ENCODE results near the gene LRRC71. TPM values are rescaled to one million over a fixed set of nuclear protein-coding genes. Genes with fewer than 3 reads are reported as not detected.

Gene LRRC71
- total RNA-seq (ENCODE audit: low replicate concordance), result not detected in 2 replicates

DNA sequence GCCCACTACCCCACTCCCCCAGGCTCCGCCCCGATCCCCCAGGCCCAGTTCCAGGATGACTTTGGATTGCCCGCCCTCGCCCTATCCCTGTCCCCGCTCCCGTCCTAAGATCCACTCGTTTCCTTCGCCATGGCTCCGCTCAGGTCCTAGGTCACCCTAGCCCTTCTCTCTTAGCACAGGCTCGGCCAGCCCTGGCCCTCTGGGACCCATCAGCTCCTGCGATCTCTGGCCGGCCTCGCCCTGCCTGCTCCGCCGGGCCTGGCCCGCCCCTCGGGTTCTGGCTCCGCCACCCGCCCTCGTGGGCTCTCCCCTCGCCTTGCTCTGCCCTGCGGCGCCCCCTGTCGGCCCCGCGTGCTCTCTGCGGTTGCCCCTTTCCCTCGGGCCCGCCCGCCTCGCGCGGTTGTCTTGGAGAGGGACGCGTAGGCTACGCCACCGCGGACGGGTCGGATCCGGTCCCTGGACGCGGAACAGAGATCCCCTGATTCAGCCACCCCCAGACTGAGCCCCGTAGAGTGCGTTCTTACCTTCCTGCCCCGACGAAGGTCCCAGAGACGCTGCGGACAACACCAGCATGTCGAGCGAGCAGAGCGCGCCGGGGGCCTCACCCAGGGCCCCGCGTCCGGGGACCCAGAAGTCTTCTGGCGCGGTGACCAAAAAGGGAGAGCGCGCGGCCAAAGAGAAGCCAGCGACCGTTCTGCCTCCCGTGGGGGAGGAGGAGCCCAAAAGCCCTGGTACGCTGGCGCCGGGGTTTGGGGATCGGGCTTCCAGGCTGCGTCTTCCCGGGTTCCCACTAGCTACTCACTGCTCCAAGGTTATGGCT lies at the start of gene LRRC71:
TSS of gene LRRC71 (plus strand) at position 400 of the 820 bp plus-strand sequence. CDS start at position 572, 172 bp downstream.
- Histone ChIP-seq H3K4me2 (peak within 1 kb of the TSS; percentile 76), H3K36me3 (no peaks in the 10 kb centered on the region), H3K4me3 (peak within 1 kb of the TSS; percentile 38), H2AFZ (replicated peaks) (peak within 1 kb of the TSS; percentile 80), H4K20me1 (ENCODE audit: low read depth) (peaks cover 21% of the 10 kb centered on the region), H3F3A (ENCODE audit: low read depth) (no peaks in the 10 kb centered on the region), H3K9ac (no peak within 1 kb of the TSS), H3K27me3 (peaks cover 97% of the 10 kb centered on the region), H3K9me3 (ENCODE audit: low read depth) (no peaks in the 10 kb centered on the region), H3K4me1 (peaks cover 13% of the 10 kb centered on the region), H3K79me2 (ENCODE audit: low read depth) (no peaks in the 10 kb centered on the region), H3K27ac (no peak within 1 kb of the TSS)
- Mint-ChIP-seq H3K36me3 (no peaks in the 10 kb centered on the region), H3K4me3 (peak within 1 kb of the TSS; percentile 62), H3K27me3 (ENCODE audit: insufficient read depth, low read depth) (peaks cover 68% of the 10 kb centered on the region), H3K27ac (no peak within 1 kb of the TSS), H3K9me3 (peaks cover 13% of the 10 kb centered on the region), H3K4me1 (peaks cover 7% of the 10 kb centered on the region)
- peak; percentile 96 for DNase-seq (ENCODE audit: low spot score)
- TF ChIP-seq EZH2 (IDR thresholded peaks at IDR 0.05) (peak; percentile 98), EZH2phosphoT487 (IDR thresholded peaks at IDR 0.05) (peak; percentile 99)
- TF ChIP-seq, protein P1, sequence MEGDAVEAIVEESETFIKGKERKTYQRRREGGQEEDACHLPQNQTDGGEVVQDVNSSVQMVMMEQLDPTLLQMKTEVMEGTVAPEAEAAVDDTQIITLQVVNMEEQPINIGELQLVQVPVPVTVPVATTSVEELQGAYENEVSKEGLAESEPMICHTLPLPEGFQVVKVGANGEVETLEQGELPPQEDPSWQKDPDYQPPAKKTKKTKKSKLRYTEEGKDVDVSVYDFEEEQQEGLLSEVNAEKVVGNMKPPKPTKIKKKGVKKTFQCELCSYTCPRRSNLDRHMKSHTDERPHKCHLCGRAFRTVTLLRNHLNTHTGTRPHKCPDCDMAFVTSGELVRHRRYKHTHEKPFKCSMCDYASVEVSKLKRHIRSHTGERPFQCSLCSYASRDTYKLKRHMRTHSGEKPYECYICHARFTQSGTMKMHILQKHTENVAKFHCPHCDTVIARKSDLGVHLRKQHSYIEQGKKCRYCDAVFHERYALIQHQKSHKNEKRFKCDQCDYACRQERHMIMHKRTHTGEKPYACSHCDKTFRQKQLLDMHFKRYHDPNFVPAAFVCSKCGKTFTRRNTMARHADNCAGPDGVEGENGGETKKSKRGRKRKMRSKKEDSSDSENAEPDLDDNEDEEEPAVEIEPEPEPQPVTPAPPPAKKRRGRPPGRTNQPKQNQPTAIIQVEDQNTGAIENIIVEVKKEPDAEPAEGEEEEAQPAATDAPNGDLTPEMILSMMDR (IDR thresholded peaks at IDR 0.05), result peak; percentile 98

DNA sequence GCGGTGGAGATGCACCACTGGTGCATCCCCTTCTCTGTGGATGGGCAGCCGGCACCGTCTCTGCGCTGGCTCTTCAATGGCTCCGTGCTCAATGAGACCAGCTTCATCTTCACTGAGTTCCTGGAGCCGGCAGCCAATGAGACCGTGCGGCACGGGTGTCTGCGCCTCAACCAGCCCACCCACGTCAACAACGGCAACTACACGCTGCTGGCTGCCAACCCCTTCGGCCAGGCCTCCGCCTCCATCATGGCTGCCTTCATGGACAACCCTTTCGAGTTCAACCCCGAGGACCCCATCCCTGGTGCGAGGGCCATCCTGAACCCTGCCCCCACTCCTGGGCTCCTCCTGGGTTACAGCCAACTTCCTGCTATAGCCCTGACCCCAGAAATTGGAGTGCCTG lies 46.8 kb upstream of the LRRC71 start:
- TF ChIP-seq EZH2phosphoT487 (IDR thresholded peaks at IDR 0.05), result no peak
- TF ChIP-seq, protein P1 (IDR thresholded peaks at IDR 0.05), result no peak
- TF ChIP-seq EZH2 (IDR thresholded peaks at IDR 0.05), result no peak
- Mint-ChIP-seq H3K27me3 (ENCODE audit: insufficient read depth, low read depth) (peaks cover 16% of the 10 kb centered on the region), H3K4me1 (peaks cover 12% of the 10 kb centered on the region), H3K4me3 (no peak overlapping the region), H3K27ac (no peak overlapping the region), H3K36me3 (no peaks in the 10 kb centered on the region), H3K9me3 (no peaks in the 10 kb centered on the region)
- peaks cover 4% of the 10 kb centered on the region for H3K4me1 ChIP-seq
- H3F3A ChIP-seq (ENCODE audit: low read depth), result no peaks in the 10 kb centered on the region
- no peak overlapping the region for H3K4me2 ChIP-seq
- no peaks in the 10 kb centered on the region for H3K36me3 ChIP-seq
- no peak overlapping the region for H3K4me3 ChIP-seq
- H3K9ac ChIP-seq, result no peak overlapping the region
- no peak for DNase-seq (ENCODE audit: low spot score)
- no peaks in the 10 kb centered on the region for H3K9me3 ChIP-seq (ENCODE audit: low read depth)
- H4K20me1 ChIP-seq (ENCODE audit: low read depth), result no peaks in the 10 kb centered on the region
- H3K27me3 ChIP-seq, result peaks cover 46% of the 10 kb centered on the region
- H2AFZ ChIP-seq (replicated peaks), result no peak overlapping the region
- H3K79me2 ChIP-seq (ENCODE audit: low read depth), result no peaks in the 10 kb centered on the region
- H3K27ac ChIP-seq, result no peak overlapping the region

DNA sequence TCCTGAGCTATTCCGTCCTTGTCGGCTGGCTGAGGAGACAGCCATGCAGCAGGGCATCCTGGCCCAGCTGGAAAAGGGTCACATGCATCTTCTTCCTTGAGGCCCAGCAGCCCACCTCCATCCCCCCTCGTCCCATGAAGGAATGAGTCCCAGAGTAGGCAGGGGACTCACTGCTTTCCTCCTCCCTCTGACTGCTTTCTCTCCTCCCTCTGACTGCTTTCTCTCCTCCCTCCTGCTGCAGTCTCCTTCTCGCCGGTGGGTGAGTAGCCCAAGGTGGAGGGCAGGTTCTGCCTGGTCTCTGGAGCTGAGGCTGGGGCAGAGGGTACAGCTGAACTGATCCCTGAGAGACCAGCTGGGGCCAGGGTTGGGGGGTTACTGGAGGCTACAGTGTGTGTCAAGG lies 46.3 kb upstream of the LRRC71 start:
- no peak overlapping the region for H2AFZ ChIP-seq (replicated peaks)

More for the DNA sequence above, 46.3 kb upstream of the LRRC71 start:
- H3K36me3 ChIP-seq, result no peaks in the 10 kb centered on the region
- TF ChIP-seq, protein P1 (IDR thresholded peaks at IDR 0.05), result no peak
- TF ChIP-seq EZH2phosphoT487 (IDR thresholded peaks at IDR 0.05) (no peak), EZH2 (IDR thresholded peaks at IDR 0.05) (no peak)
- no peak overlapping the region for H3K27ac ChIP-seq
- H3K4me2 ChIP-seq, result no peak overlapping the region
- no peak overlapping the region for H3K9ac ChIP-seq
- H3K27me3 Mint-ChIP-seq (ENCODE audit: insufficient read depth, low read depth), result peaks cover 14% of the 10 kb centered on the region
- no peaks in the 10 kb centered on the region for H3K9me3 ChIP-seq (ENCODE audit: low read depth)
- no peak for DNase-seq (ENCODE audit: low spot score)
- H3K79me2 ChIP-seq (ENCODE audit: low read depth), result no peaks in the 10 kb centered on the region
- H3F3A ChIP-seq (ENCODE audit: low read depth), result no peaks in the 10 kb centered on the region
- H4K20me1 ChIP-seq (ENCODE audit: low read depth), result no peaks in the 10 kb centered on the region
- H3K4me1 ChIP-seq, result peaks cover 4% of the 10 kb centered on the region
- H3K4me3 ChIP-seq, result no peak overlapping the region
- no peak overlapping the region for H3K27ac Mint-ChIP-seq
- H3K9me3 Mint-ChIP-seq, result no peaks in the 10 kb centered on the region
- H3K4me1 Mint-ChIP-seq, result peaks cover 12% of the 10 kb centered on the region
- peaks cover 51% of the 10 kb centered on the region for H3K27me3 ChIP-seq
- no peaks in the 10 kb centered on the region for H3K36me3 Mint-ChIP-seq
- no peak overlapping the region for H3K4me3 Mint-ChIP-seq
